Activated T-helper 1 cell treated with anti-CD3 and anti-CD28 coated beads, Interleukin-12 subunit alpha, Interleukin-12 subunit beta, Interleukin-2, Interleukin-4 antibody, amounts not matched to agents 30 ng/mL and 10 ng/mL and 1 ng/mL, durations not matched to agents 14 hours and 24 hours and 36 hours (primary cell): ENCODE results near the gene SNX8. TPM values are rescaled to one million over a fixed set of nuclear protein-coding genes. Genes with fewer than 3 reads are reported as not detected.

Experiments
- DNase-seq: peaks from one replicate; pipeline ENCODE4 v3.0.0; 2021; ENCODE audit warnings: low spot score
- H3K27ac Mint-ChIP-seq: one replicate; pipeline ENCODE4 v1.8.0; 2021; ENCODE audit warnings: mild to moderate bottlenecking, mixed read lengths
- H3K27me3 Mint-ChIP-seq: one replicate; pipeline ENCODE4 v1.8.0; 2022; ENCODE audit warnings: mild to moderate bottlenecking, moderate library complexity, mixed read lengths; ENCODE audit not compliant: insufficient read depth
- H3K36me3 Mint-ChIP-seq: one replicate; pipeline ENCODE4 v1.8.0; 2021; ENCODE audit warnings: low read depth, mixed read lengths
- H3K4me1 Mint-ChIP-seq: one replicate; pipeline ENCODE4 v1.8.0; 2021; ENCODE audit warnings: low read depth, mixed read lengths
- H3K4me3 Mint-ChIP-seq: one replicate; pipeline ENCODE4 v1.8.0; 2021; ENCODE audit warnings: mild to moderate bottlenecking, moderate library complexity, mixed read lengths
- H3K9me3 Mint-ChIP-seq: one replicate; pipeline ENCODE4 v1.8.0; 2021; ENCODE audit warnings: mixed read lengths
- intact Hi-C: fragments of 100-400 bp; cut with micrococcal nuclease; formaldehyde crosslinking; loops from one replicate; pipeline ENCODE4 v1.15.1; 2024
- total RNA-seq: library from RNA; stranded (reverse); gene quantifications from 2 replicates; pipeline ENCODE4 v1.2.3, GENCODE V29; 2022

SNX8 gene
- total RNA-seq, 1 donor from 2014 or later: 41.8 TPM

- Mint-ChIP-seq H3K27ac (no peak overlapping the region), H3K36me3 (peaks cover 2% of the 10 kb centered on the region), H3K4me3 (no peak overlapping the region), H3K9me3 (no peaks in the 10 kb centered on the region), H3K4me1 (no peaks in the 10 kb centered on the region), H3K27me3 (no peaks in the 10 kb centered on the region)
- no peak for DNase-seq
- intact Hi-C loops: no loop called here
Observed at GRCh38 chr7:2202901-2203765, 111.1 kb downstream of the SNX8 start.

GRCh38 chr7:2202361-2202761, 111.9 kb downstream of the SNX8 start:
- DNase-seq: no peak
- H3K4me1 Mint-ChIP-seq: no peaks in the 10 kb centered on the region
- no peaks in the 10 kb centered on the region for H3K27me3 Mint-ChIP-seq
- intact Hi-C loops: no loop called here
- H3K9me3 Mint-ChIP-seq: no peaks in the 10 kb centered on the region
- no peak overlapping the region for H3K27ac Mint-ChIP-seq
- H3K4me3 Mint-ChIP-seq: no peak overlapping the region
- H3K36me3 Mint-ChIP-seq: peaks cover 3% of the 10 kb centered on the region

Other genes with a start within 250 kb of the SNX8 start
- 56.2 and 56.4 TPM in 2 replicates for gene MAD1L1, start 81.5 kb downstream of the SNX8 start, total RNA-seq
- gene MRM2, start 72.2 kb downstream of the SNX8 start, total RNA-seq: 47.8 and 48.6 TPM in 2 replicates
- gene NUDT1, start 72.2 kb downstream of the SNX8 start, total RNA-seq: 74.9 TPM in 2 replicates
- 269 and 270 TPM in 2 replicates for gene EIF3B, start 40.4 kb upstream of the SNX8 start, total RNA-seq
- gene CHST12, start 89.2 kb upstream of the SNX8 start, total RNA-seq: 9.9 and 10.6 TPM in 2 replicates
- not detected in 2 replicates for gene GRIFIN, start 162.0 kb upstream of the SNX8 start, total RNA-seq
- gene LFNG, start 205.3 kb upstream of the SNX8 start, total RNA-seq: 34.8 and 34.9 TPM in 2 replicates
- 39.2 and 42.9 TPM in 2 replicates for gene BRAT1, start 241.1 kb upstream of the SNX8 start, total RNA-seq
- 10.5 and 11.1 TPM in 2 replicates for gene IQCE, start 244.5 kb upstream of the SNX8 start, total RNA-seq